ENCODE measurements around the gene FOXJ1. TPM values are rescaled to one million over a fixed set of nuclear protein-coding genes. Genes with fewer than 3 reads are reported as not detected.

FOXJ1 gene
- total RNA-seq, 1 donor from 2014 or later, result not detected

DNA sequence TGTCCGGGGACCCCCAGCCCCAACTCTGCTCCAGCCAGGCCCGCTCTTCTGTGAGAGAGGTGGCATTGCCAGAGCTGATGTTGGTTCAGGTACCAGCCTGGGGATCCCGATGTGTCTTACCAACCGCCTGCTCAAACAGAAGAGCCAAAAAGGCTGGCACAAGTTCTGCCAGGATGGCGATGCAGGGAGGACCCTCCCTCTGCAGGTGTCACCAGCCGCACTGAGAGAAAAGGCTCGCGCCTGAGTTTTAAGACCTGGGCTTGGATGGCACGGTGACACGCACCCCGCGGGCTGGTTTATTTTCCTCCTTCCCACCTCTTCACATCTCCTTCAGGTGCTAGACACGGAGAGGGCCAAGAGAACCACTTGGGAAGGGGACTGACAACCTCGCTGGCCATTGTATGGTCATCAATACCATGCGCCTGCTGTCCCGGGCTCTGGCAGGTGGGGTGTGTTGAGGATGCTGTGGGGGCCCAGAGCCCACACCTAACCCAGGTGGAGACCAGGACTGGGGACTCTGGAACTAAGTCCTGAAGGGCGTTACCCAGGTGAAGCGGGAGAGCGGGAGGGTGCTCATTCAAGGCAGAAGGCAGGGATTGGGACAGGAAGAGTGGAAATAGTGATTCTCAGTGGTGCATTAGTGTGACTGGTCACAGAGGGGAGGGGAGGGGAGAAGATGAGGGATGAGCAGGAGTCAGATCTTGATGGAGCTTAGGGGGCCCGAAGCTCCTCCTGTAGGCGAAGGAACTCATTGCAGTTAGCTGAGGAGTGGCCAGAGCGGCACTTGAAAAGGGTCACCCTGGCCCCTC lies 16.3 kb downstream of the FOXJ1 start:
- Histone ChIP-seq H3K27me3 (ENCODE audit: low read depth) (peaks cover 5% of the 10 kb centered on the region), H3K4me3 (no peak overlapping the region), H3K4me1 (peaks cover 7% of the 10 kb centered on the region), H3K27ac (replicated peaks) (no peak overlapping the region), H3K36me3 (no peaks in the 10 kb centered on the region), H3K9me3 (replicated peaks) (no peaks in the 10 kb centered on the region)
- no peak for DNase-seq
- intact Hi-C loops (cut with micrococcal nuclease), result loop anchor here (5.0 to 10.0 kb wide), 2 partner anchors 50 to 153 kb away; no protein-coding TSS in a partner anchor
- TF ChIP-seq, protein P1, sequence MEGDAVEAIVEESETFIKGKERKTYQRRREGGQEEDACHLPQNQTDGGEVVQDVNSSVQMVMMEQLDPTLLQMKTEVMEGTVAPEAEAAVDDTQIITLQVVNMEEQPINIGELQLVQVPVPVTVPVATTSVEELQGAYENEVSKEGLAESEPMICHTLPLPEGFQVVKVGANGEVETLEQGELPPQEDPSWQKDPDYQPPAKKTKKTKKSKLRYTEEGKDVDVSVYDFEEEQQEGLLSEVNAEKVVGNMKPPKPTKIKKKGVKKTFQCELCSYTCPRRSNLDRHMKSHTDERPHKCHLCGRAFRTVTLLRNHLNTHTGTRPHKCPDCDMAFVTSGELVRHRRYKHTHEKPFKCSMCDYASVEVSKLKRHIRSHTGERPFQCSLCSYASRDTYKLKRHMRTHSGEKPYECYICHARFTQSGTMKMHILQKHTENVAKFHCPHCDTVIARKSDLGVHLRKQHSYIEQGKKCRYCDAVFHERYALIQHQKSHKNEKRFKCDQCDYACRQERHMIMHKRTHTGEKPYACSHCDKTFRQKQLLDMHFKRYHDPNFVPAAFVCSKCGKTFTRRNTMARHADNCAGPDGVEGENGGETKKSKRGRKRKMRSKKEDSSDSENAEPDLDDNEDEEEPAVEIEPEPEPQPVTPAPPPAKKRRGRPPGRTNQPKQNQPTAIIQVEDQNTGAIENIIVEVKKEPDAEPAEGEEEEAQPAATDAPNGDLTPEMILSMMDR (IDR thresholded peaks at IDR 0.05; ENCODE audit: borderline replicate concordance), result no peak

DNA sequence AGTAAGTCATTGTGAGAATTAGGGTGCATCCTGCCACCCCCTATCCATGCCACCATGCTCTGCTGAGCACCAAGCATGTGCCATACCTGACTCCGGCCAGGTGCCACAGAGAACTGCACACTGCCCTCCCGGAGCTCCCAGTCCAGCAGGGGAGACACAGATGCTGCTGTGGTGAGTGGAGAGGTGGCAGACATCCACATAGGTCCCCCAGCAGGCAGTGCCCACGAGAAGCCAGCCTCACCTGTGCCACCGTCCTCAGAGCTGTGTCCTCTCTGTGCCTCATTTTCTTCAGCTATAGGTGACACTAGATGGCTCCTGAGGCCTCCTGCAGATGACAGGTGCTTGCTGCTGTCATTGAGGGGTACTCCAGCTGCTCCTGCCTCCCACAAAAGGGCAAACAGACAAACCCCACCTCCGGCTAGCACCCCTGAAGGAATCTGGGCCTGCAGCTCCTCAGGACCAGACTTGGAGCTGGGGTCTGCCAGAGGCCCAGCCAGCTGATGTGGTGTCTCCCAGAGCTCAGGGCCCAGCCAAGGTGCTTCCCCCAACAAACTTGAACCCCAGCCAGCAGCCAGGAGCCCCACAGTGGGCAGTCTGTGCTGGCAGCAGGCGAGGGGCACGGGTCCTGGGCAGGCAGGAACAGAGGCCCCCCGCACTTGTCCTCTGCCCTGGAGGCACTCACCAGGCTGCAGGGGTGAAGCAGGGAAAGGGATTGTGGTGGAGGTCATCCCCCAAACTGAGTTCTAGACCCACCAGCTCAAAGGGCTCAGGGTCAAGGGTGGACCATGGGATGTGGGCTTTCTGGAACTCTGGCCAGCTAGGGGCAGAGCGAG lies 17.1 kb downstream of the FOXJ1 start:
- no peak overlapping the region for H3K27ac ChIP-seq (replicated peaks)
- no peaks in the 10 kb centered on the region for H3K27me3 ChIP-seq (ENCODE audit: low read depth)
- no peak overlapping the region for H3K4me3 ChIP-seq
- TF ChIP-seq, protein P1 (IDR thresholded peaks at IDR 0.05; ENCODE audit: borderline replicate concordance), result no peak
- intact Hi-C loops (cut with micrococcal nuclease), result loop anchor here (5.0 to 10.0 kb wide), 2 partner anchors 51 to 153 kb away; no protein-coding TSS in a partner anchor
- no peaks in the 10 kb centered on the region for H3K36me3 ChIP-seq
- peaks cover 7% of the 10 kb centered on the region for H3K4me1 ChIP-seq
- no peaks in the 10 kb centered on the region for H3K9me3 ChIP-seq (replicated peaks)
- no peak for DNase-seq

GRCh38 chr17:76123191-76123499 lies 17.9 kb downstream of the FOXJ1 start:
- DNase-seq, result no peak
- Histone ChIP-seq H3K27ac (replicated peaks) (no peak overlapping the region), H3K27me3 (ENCODE audit: low read depth) (no peaks in the 10 kb centered on the region), H3K9me3 (replicated peaks) (no peaks in the 10 kb centered on the region), H3K36me3 (no peaks in the 10 kb centered on the region), H3K4me1 (peaks cover 7% of the 10 kb centered on the region), H3K4me3 (no peak overlapping the region)
- TF ChIP-seq, protein P1 (IDR thresholded peaks at IDR 0.05; ENCODE audit: borderline replicate concordance), result no peak
- intact Hi-C loops (cut with micrococcal nuclease), result loop anchor here (5.0 to 10.0 kb wide), 2 partner anchors 52 to 154 kb away; no protein-coding TSS in a partner anchor

DNA sequence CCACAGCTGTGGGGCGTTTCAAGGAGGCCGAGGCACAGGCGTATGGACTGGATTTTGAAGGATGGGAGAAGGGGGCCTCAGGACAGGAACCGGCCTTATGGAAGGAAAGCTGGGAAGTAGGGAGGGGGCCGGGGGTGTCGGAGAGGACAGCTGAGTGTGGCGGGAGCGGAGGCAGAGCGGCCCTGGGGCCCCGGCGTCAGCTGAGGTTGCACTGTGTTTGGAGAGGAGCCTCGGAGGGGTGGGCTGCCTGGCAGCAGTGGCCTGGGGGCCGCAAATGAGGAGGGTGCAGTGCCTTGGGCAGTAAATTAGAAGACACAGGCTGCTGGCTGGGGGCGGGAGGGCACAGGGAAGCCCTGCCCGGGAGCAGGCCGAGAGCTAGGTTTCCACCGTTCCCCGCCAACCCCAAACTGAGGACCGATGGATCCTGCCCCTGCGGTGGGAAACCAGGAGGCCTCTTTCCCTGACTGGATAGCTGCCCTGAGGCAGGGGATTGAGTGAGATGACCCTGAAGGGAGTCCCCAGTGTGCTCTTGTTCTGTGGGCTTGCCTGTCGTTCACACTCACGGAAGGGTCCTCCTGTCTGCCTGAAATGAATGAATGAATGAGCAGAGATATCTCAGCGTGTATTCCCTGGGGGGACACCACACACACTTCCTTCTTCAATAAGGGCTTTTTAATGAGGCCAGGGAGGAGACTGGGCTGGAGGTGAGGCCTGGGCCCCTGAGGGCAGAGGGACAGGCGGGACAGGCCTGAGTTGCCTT lies 18.4 kb downstream of the FOXJ1 start:
- H3K36me3 ChIP-seq, result no peaks in the 10 kb centered on the region
- H3K9me3 ChIP-seq (replicated peaks), result no peaks in the 10 kb centered on the region
- H3K27me3 ChIP-seq (ENCODE audit: low read depth), result no peaks in the 10 kb centered on the region
- peaks cover 7% of the 10 kb centered on the region for H3K4me1 ChIP-seq
- H3K4me3 ChIP-seq, result no peak overlapping the region
- TF ChIP-seq, protein P1 (IDR thresholded peaks at IDR 0.05; ENCODE audit: borderline replicate concordance), result no peak
- H3K27ac ChIP-seq (replicated peaks), result no peak overlapping the region
- DNase-seq, result no peak
- intact Hi-C loops (cut with micrococcal nuclease), result loop anchor here (5.0 to 10.0 kb wide), 2 partner anchors 52 to 155 kb away; no protein-coding TSS in a partner anchor

DNA sequence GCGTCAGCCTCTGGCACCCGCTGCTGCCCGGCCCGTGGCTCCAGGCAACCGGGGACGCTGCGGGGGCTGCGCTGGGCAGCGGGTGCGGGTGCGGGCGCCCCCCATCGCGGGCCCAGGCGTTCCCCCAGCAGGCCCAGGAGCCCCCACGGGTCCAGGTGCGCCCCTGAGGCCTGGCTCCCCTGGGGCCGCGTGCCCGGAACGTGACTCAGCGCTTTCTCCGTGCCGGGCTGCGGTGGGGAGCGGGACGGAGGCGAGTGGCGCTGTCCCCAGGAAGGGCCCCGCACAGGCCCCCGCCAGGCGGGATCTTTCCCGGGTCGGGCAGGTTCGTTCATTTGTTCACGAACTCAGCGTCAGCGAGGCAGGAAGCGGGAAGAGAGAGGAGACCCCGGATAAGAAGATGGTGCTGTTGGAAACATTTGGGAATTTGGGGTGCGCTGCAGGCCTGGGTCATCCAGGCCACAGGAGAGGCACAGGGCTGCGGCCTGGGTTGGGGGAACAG lies 19.1 kb downstream of the FOXJ1 start:
- peak overlapping the region; percentile 62 for H3K4me3 ChIP-seq
- peaks cover 7% of the 10 kb centered on the region for H3K4me1 ChIP-seq
- no peak for DNase-seq
- peak overlapping the region; percentile 19 for H3K27ac ChIP-seq (replicated peaks)
- H3K36me3 ChIP-seq, result no peaks in the 10 kb centered on the region
- no peaks in the 10 kb centered on the region for H3K9me3 ChIP-seq (replicated peaks)
- H3K27me3 ChIP-seq (ENCODE audit: low read depth), result no peaks in the 10 kb centered on the region
- TF ChIP-seq, protein P1 (IDR thresholded peaks at IDR 0.05; ENCODE audit: borderline replicate concordance), result no peak
- intact Hi-C loops (cut with micrococcal nuclease), result loop anchor here (5.0 to 10.0 kb wide), 2 partner anchors 53 to 155 kb away; no protein-coding TSS in a partner anchor

All from left ventricle myocardium inferior (tissue), 1 donor.